ENCODE data around the gene MEGF10.

GRCh38 chr5:127435821-127436220, 145.2 kb downstream of the MEGF10 start:
- TF ChIP-seq, protein P1, sequence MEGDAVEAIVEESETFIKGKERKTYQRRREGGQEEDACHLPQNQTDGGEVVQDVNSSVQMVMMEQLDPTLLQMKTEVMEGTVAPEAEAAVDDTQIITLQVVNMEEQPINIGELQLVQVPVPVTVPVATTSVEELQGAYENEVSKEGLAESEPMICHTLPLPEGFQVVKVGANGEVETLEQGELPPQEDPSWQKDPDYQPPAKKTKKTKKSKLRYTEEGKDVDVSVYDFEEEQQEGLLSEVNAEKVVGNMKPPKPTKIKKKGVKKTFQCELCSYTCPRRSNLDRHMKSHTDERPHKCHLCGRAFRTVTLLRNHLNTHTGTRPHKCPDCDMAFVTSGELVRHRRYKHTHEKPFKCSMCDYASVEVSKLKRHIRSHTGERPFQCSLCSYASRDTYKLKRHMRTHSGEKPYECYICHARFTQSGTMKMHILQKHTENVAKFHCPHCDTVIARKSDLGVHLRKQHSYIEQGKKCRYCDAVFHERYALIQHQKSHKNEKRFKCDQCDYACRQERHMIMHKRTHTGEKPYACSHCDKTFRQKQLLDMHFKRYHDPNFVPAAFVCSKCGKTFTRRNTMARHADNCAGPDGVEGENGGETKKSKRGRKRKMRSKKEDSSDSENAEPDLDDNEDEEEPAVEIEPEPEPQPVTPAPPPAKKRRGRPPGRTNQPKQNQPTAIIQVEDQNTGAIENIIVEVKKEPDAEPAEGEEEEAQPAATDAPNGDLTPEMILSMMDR (IDR thresholded peaks at IDR 0.05), result no peak
- no peak for TF ChIP-seq POLR2A (IDR thresholded peaks at IDR 0.05)

All from gastroesophageal sphincter (tissue), 3 donors.